ENCODE data around the gene IQCM. TPM values are rescaled to one million over a fixed set of nuclear protein-coding genes. Genes with fewer than 3 reads are reported as not detected.

Gene IQCM
- total RNA-seq, 1 experiment from 2014 or later = not detected

DNA sequence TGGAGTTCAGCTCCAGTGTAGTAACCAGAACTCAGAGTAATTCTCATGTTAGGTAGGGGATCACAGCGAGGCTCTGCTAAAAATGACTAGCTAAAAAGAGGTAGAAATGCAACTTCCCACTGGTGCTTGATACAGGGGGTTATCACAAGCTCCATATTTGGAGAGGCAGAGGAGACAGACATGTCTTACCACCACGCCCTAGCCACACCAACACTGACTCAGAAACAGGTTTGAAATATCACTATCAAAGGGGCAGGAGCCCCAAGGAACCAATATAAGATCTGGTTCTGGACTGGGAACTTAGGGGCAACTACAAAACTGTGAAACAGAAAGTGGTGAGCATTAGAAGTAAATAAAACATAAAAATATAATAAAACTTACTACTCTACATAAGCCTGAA is 62.9 kb downstream of the IQCM start:
- intact Hi-C loops (cut with micrococcal nuclease; ENCODE audit: unreplicated experiment) (no loop called here), in situ Hi-C loops (cut with HindIII; ENCODE audit: low pct_unique_long_range_greater_than_20kb, low sequenced_read_pairs) (no loop called here)
- Histone ChIP-seq H3K36me3 (ENCODE audit: control insufficient read depth, insufficient read depth, low read length) (no peaks in the 10 kb centered on the region), H3K27me3 (ENCODE audit: control insufficient read depth, insufficient read depth, low read length) (no peaks in the 10 kb centered on the region), H3K4me1 (ENCODE audit: control insufficient read depth, insufficient read depth, low read length) (no peaks in the 10 kb centered on the region), H3K9me3 (ENCODE audit: control insufficient read depth, insufficient read depth, low read depth, low read length) (no peaks in the 10 kb centered on the region), H3K27ac (ENCODE audit: low read length) (no peak overlapping the region), H3K4me3 (ENCODE audit: low read depth in 2 of 2, low read length in 2 of 2) (no peak overlapping the region)
- TF ChIP-seq SIN3A (IDR thresholded peaks at IDR 0.05; ENCODE audit: borderline replicate concordance, insufficient read depth, low read depth, low read length) = no peak
- TF ChIP-seq, protein P1, sequence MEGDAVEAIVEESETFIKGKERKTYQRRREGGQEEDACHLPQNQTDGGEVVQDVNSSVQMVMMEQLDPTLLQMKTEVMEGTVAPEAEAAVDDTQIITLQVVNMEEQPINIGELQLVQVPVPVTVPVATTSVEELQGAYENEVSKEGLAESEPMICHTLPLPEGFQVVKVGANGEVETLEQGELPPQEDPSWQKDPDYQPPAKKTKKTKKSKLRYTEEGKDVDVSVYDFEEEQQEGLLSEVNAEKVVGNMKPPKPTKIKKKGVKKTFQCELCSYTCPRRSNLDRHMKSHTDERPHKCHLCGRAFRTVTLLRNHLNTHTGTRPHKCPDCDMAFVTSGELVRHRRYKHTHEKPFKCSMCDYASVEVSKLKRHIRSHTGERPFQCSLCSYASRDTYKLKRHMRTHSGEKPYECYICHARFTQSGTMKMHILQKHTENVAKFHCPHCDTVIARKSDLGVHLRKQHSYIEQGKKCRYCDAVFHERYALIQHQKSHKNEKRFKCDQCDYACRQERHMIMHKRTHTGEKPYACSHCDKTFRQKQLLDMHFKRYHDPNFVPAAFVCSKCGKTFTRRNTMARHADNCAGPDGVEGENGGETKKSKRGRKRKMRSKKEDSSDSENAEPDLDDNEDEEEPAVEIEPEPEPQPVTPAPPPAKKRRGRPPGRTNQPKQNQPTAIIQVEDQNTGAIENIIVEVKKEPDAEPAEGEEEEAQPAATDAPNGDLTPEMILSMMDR (IDR thresholded peaks at IDR 0.05) = no peak
- TF ChIP-seq POLR2AphosphoS5 (IDR thresholded peaks at IDR 0.05; ENCODE audit: low read depth, low read length) = no peak
- TF ChIP-seq TCF7L2 (IDR thresholded peaks at IDR 0.05; ENCODE audit: low read depth, low read length) = no peak
- TF ChIP-seq, protein P2, sequence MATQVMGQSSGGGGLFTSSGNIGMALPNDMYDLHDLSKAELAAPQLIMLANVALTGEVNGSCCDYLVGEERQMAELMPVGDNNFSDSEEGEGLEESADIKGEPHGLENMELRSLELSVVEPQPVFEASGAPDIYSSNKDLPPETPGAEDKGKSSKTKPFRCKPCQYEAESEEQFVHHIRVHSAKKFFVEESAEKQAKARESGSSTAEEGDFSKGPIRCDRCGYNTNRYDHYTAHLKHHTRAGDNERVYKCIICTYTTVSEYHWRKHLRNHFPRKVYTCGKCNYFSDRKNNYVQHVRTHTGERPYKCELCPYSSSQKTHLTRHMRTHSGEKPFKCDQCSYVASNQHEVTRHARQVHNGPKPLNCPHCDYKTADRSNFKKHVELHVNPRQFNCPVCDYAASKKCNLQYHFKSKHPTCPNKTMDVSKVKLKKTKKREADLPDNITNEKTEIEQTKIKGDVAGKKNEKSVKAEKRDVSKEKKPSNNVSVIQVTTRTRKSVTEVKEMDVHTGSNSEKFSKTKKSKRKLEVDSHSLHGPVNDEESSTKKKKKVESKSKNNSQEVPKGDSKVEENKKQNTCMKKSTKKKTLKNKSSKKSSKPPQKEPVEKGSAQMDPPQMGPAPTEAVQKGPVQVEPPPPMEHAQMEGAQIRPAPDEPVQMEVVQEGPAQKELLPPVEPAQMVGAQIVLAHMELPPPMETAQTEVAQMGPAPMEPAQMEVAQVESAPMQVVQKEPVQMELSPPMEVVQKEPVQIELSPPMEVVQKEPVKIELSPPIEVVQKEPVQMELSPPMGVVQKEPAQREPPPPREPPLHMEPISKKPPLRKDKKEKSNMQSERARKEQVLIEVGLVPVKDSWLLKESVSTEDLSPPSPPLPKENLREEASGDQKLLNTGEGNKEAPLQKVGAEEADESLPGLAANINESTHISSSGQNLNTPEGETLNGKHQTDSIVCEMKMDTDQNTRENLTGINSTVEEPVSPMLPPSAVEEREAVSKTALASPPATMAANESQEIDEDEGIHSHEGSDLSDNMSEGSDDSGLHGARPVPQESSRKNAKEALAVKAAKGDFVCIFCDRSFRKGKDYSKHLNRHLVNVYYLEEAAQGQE (IDR thresholded peaks at IDR 0.05; ENCODE audit: insufficient read depth in 1 of 2, low read depth in 2 of 2, low read length in 1 of 2) = no peak
- BruUV-seq (replicated peaks) = no TSS peak
- ATAC-seq = no peak
- ChIA-PET CTCF (no interaction called here), POLR2A (no interaction called here)
- DNase-seq (ENCODE audit: low read depth, low spot score) = no peak

DNA sequence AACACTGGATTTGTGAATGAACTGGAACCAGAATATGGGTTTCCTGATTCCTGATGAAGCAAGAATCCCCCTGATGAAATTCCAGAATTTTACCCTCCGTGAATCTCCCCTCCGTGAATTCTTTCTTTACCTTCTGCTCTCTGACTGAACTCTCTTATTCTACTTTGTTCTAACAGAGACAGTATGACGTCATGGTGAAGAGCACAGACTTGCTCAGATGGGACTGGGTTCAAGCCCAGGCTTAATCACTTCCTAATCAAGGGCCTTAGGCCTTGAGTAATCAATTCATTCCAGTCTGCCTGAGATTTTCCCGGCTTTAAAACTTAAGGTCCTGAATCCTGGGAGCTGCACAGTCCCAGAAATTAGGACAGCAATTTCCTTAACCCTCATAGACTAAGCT is 64.5 kb downstream of the IQCM start:
- intact Hi-C loops (cut with micrococcal nuclease; ENCODE audit: unreplicated experiment) = no loop called here
- Histone ChIP-seq H3K4me1 (ENCODE audit: control insufficient read depth, insufficient read depth, low read length) (no peaks in the 10 kb centered on the region), H3K4me3 (ENCODE audit: low read depth in 2 of 2, low read length in 2 of 2) (no peak overlapping the region), H3K9me3 (ENCODE audit: control insufficient read depth, insufficient read depth, low read depth, low read length) (no peaks in the 10 kb centered on the region), H3K27me3 (ENCODE audit: control insufficient read depth, insufficient read depth, low read length) (no peaks in the 10 kb centered on the region), H3K36me3 (ENCODE audit: control insufficient read depth, insufficient read depth, low read length) (no peaks in the 10 kb centered on the region), H3K27ac (ENCODE audit: low read length) (no peak overlapping the region)
- ChIA-PET CTCF (no interaction called here), POLR2A (no interaction called here)
- no TSS peak for BruUV-seq (replicated peaks)
- no peak for TF ChIP-seq SIN3A (IDR thresholded peaks at IDR 0.05; ENCODE audit: borderline replicate concordance, insufficient read depth, low read depth, low read length)
- TF ChIP-seq, protein P2 (IDR thresholded peaks at IDR 0.05; ENCODE audit: insufficient read depth in 1 of 2, low read depth in 2 of 2, low read length in 1 of 2) = no peak
- ATAC-seq = no peak
- in situ Hi-C loops (cut with HindIII; ENCODE audit: low pct_unique_long_range_greater_than_20kb, low sequenced_read_pairs) = no loop called here
- DNase-seq (ENCODE audit: low read depth, low spot score) = no peak
